Fibroblast of lung (primary cell): ENCODE results near the gene HOXB6.

Source experiments
- EZH2 ChIP-seq: IDR thresholded peaks from 2 replicates; pipeline ENCODE4 v1.5.1; 2012; ENCODE audit warnings: low read length, control low read depth, mild to moderate bottlenecking; ENCODE audit errors: missing control alignments
- TF ChIP-seq, protein P1 (sequence below), 2 donors: IDR thresholded peaks in 1 of 2; conservative IDR thresholded peaks in 1 of 2; 1 replicate in 1 of 2; 2 replicates in 1 of 2; pipeline ENCODE4 v1.5.1; 2011 to 2012; ENCODE audit warnings: low read length in 2 of 2, control low read depth in 1 of 2, inconsistent platforms in 1 of 2, low read depth in 1 of 2, mild to moderate bottlenecking in 1 of 2

DNA sequence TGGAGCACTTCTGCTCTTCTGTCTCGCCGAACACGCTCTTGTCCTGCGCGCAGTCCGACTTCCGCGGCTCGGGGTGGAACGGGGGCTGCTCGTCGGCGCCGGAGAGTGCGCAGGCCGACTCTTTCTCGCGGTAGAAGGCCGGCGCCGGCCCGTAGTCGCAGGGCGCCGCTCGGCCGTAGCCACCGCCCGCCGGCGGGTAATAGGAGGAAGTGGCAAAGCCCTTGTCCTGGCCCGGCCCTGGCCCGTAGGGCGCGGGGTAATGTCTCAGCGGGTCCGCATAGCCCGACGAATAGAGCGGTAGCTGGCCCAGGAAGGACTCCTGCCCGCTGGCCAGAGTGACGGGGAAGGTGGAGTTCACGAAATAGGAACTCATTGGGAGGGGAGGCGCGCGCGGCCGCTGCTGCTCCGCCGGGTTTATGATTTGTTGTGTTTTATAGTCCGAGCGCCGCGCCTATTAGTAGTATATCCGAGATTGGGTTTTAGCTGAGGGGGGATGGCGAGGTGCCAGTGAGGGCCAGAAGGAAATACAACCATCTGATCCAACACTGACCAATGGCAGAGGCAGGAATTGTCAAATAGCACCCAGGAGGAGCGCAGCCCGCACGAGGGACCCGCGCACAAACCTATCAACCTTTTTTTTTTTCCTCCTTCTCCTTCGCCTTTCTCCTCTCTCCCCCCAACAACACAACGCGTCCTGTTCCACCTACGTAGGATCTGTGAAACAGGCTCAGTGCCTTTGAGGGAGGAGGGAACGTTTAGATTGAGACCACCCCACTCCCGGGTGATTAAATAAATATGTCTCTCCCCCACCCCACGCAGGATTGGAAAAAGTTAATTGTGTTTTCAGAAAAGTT lies 6.8 kb downstream of the HOXB6 start:
- TF ChIP-seq, protein P1, sequence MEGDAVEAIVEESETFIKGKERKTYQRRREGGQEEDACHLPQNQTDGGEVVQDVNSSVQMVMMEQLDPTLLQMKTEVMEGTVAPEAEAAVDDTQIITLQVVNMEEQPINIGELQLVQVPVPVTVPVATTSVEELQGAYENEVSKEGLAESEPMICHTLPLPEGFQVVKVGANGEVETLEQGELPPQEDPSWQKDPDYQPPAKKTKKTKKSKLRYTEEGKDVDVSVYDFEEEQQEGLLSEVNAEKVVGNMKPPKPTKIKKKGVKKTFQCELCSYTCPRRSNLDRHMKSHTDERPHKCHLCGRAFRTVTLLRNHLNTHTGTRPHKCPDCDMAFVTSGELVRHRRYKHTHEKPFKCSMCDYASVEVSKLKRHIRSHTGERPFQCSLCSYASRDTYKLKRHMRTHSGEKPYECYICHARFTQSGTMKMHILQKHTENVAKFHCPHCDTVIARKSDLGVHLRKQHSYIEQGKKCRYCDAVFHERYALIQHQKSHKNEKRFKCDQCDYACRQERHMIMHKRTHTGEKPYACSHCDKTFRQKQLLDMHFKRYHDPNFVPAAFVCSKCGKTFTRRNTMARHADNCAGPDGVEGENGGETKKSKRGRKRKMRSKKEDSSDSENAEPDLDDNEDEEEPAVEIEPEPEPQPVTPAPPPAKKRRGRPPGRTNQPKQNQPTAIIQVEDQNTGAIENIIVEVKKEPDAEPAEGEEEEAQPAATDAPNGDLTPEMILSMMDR (conservative IDR thresholded peaks at IDR 0.05 in 1 of 2, IDR thresholded peaks at IDR 0.05 in 1 of 2; ENCODE audit: low read depth in 1 of 2, low read length in 2 of 2) = no peak
- no peak for TF ChIP-seq EZH2
